Transverse colon (tissue), 4 donors: ENCODE results near the gene EIF4E1B.

ENCODE experiments used
- CTCF ChIP-seq, 5 experiments: fragments of 200-600 bp in 3 of 5; fragments of 450-650 bp in 2 of 5; sonication (generic) in 3 of 5; IDR thresholded peaks; 1 replicate in 2 of 5; 2 replicates in 3 of 5; pipeline ENCODE4 v1.5.1; 2016 to 2017; ENCODE audit warnings: antibody characterized with exemption in 5 of 5, inconsistent platforms in 3 of 5, mild to moderate bottlenecking in 2 of 5, moderate library complexity in 1 of 5
- EP300 ChIP-seq: sonication (generic); formaldehyde crosslinking; IDR thresholded peaks from one replicate; pipeline ENCODE4 v1.6.1; 2017; ENCODE audit warnings: antibody characterized with exemption, low read depth
- POLR2A ChIP-seq: fragments of 450-650 bp; IDR thresholded peaks from one replicate; pipeline ENCODE4 v1.6.1; 2016; ENCODE audit warnings: antibody characterized with exemption, mild to moderate bottlenecking, moderate library complexity
- POLR2AphosphoS5 ChIP-seq, 3 donors: sonication (generic); formaldehyde crosslinking; IDR thresholded peaks; one replicate each; pipeline ENCODE4 v1.6.1; 2016; ENCODE audit warnings: antibody characterized with exemption in 3 of 3

GRCh38 chr5:176659860-176660461 is 29.5 kb downstream of the EIF4E1B start:
- no peak for TF ChIP-seq CTCF (IDR thresholded peaks at IDR 0.05)
- no peak for TF ChIP-seq EP300
- TF ChIP-seq POLR2A: no peak
- no peak for TF ChIP-seq POLR2AphosphoS5 (IDR thresholded peaks at IDR 0.05)
